T-helper 2 cell treated with Interferon-gamma antibody and Interleukin-4, amounts not matched to agents 5 μg/mL and 100 μg/mL, for 36 hours (primary cell): ENCODE measurements around the gene HSD17B7.
"Not testable (repeated sequence)": the region's sequence is repeated elsewhere in the genome, so short reads cannot be mapped to it uniquely, and the experiment has no call there.

Experiments used
- DNase-seq: peaks from one replicate; pipeline ENCODE4 v3.0.0; 2021; ENCODE audit warnings: low spot score
- H3K27ac Mint-ChIP-seq: one replicate; pipeline ENCODE4 v1.8.0; 2021; ENCODE audit warnings: mild to moderate bottlenecking, mixed read lengths
- H3K27me3 Mint-ChIP-seq: one replicate; pipeline ENCODE4 v1.8.0; 2021; ENCODE audit warnings: low read depth, mixed read lengths
- H3K36me3 Mint-ChIP-seq: one replicate; pipeline ENCODE4 v1.8.0; 2021; ENCODE audit warnings: low read depth, mixed read lengths
- H3K4me1 Mint-ChIP-seq: one replicate; pipeline ENCODE4 v1.8.0; 2021; ENCODE audit warnings: low read depth, mixed read lengths
- H3K4me3 Mint-ChIP-seq: one replicate; pipeline ENCODE4 v1.8.0; 2022; ENCODE audit warnings: mild to moderate bottlenecking, moderate library complexity, mixed read lengths
- H3K9me3 Mint-ChIP-seq: one replicate; pipeline ENCODE4 v1.8.0; 2021; ENCODE audit warnings: mixed read lengths

The HSD17B7 gene

GRCh38 chr1:162790303-162790984 lies at the start of gene HSD17B7:
TSS of gene HSD17B7 (plus strand) at chr1:162790702. CDS start at chr1:162790801, 99 bp downstream.
- H3K27me3 Mint-ChIP-seq, H3K4me1 Mint-ChIP-seq, H3K9me3 Mint-ChIP-seq, H3K36me3 Mint-ChIP-seq: not testable (repeated sequence)
- H3K4me3 Mint-ChIP-seq, result peak within 1 kb of the TSS; percentile 92
- H3K27ac Mint-ChIP-seq, result peak within 1 kb of the TSS; percentile 96
- DNase-seq, result peak; percentile 81

- H3K4me1 Mint-ChIP-seq, result no peaks in the 10 kb centered on the region
- H3K9me3 Mint-ChIP-seq, result no peaks in the 10 kb centered on the region
- H3K27me3 Mint-ChIP-seq, result no peaks in the 10 kb centered on the region
- H3K36me3 Mint-ChIP-seq, result no peaks in the 10 kb centered on the region
- no peak for DNase-seq
- H3K27ac Mint-ChIP-seq, result no peak overlapping the region
- no peak overlapping the region for H3K4me3 Mint-ChIP-seq
Measured at GRCh38 chr1:162740755-162741154, 49.7 kb upstream of the HSD17B7 start.

GRCh38 chr1:162741574-162741973 lies 48.9 kb upstream of the HSD17B7 start:
- Mint-ChIP-seq H3K4me1 (no peaks in the 10 kb centered on the region), H3K27me3 (no peaks in the 10 kb centered on the region), H3K27ac (no peak overlapping the region), H3K9me3 (no peaks in the 10 kb centered on the region), H3K36me3 (no peaks in the 10 kb centered on the region), H3K4me3 (no peak overlapping the region)
- DNase-seq, result no peak

- H3K9me3 Mint-ChIP-seq, H3K36me3 Mint-ChIP-seq, DNase-seq, H3K27ac Mint-ChIP-seq, H3K27me3 Mint-ChIP-seq, H3K4me1 Mint-ChIP-seq, H3K4me3 Mint-ChIP-seq: not testable (repeated sequence)
Measured at GRCh38 chr1:162746264-162746942, 44.1 kb upstream of the HSD17B7 start.

- no peak for DNase-seq
- no peaks in the 10 kb centered on the region for H3K36me3 Mint-ChIP-seq
- H3K4me3 Mint-ChIP-seq, result no peak overlapping the region
Measured at GRCh38 chr1:162753001-162753658, 37.4 kb upstream of the HSD17B7 start.

GRCh38 chr1:162753998-162754585 lies 36.4 kb upstream of the HSD17B7 start:
- no peaks in the 10 kb centered on the region for H3K4me1 Mint-ChIP-seq
- no peaks in the 10 kb centered on the region for H3K27me3 Mint-ChIP-seq
- no peak overlapping the region for H3K4me3 Mint-ChIP-seq
- H3K36me3 Mint-ChIP-seq, result no peaks in the 10 kb centered on the region
- no peak for DNase-seq
- no peak overlapping the region for H3K27ac Mint-ChIP-seq
- H3K9me3 Mint-ChIP-seq, result no peaks in the 10 kb centered on the region

More at GRCh38 chr1:162753001-162753658, 37.4 kb upstream of the HSD17B7 start:
- no peaks in the 10 kb centered on the region for H3K9me3 Mint-ChIP-seq
- H3K27me3 Mint-ChIP-seq, result no peaks in the 10 kb centered on the region
- H3K27ac Mint-ChIP-seq, result no peak overlapping the region
- H3K4me1 Mint-ChIP-seq, result no peaks in the 10 kb centered on the region

GRCh38 chr1:162755306-162755705 lies 35.2 kb upstream of the HSD17B7 start:
- Mint-ChIP-seq H3K36me3 (no peaks in the 10 kb centered on the region), H3K4me3 (no peak overlapping the region), H3K27ac (no peak overlapping the region), H3K27me3 (no peaks in the 10 kb centered on the region), H3K4me1 (no peaks in the 10 kb centered on the region), H3K9me3 (no peaks in the 10 kb centered on the region)
- DNase-seq, result no peak

- DNase-seq, result no peak
Measured at GRCh38 chr1:162756523-162756922, 34.0 kb upstream of the HSD17B7 start.

GRCh38 chr1:162757476-162757875 lies 33.0 kb upstream of the HSD17B7 start:
- Mint-ChIP-seq H3K9me3 (no peaks in the 10 kb centered on the region), H3K4me3 (no peak overlapping the region), H3K36me3 (no peaks in the 10 kb centered on the region), H3K4me1 (no peaks in the 10 kb centered on the region), H3K27ac (no peak overlapping the region), H3K27me3 (no peaks in the 10 kb centered on the region)
- DNase-seq, result no peak

More at GRCh38 chr1:162756523-162756922, 34.0 kb upstream of the HSD17B7 start:
- Mint-ChIP-seq H3K27ac (no peak overlapping the region), H3K4me1 (no peaks in the 10 kb centered on the region), H3K36me3 (no peaks in the 10 kb centered on the region), H3K9me3 (no peaks in the 10 kb centered on the region), H3K27me3 (no peaks in the 10 kb centered on the region), H3K4me3 (no peak overlapping the region)

- Mint-ChIP-seq H3K27ac (no peak overlapping the region), H3K9me3 (no peaks in the 10 kb centered on the region), H3K4me3 (no peak overlapping the region), H3K4me1 (no peaks in the 10 kb centered on the region), H3K36me3 (no peaks in the 10 kb centered on the region), H3K27me3 (peaks cover 14% of the 10 kb centered on the region)
- no peak for DNase-seq
Measured at GRCh38 chr1:162765788-162766187, 24.7 kb upstream of the HSD17B7 start.

GRCh38 chr1:162772571-162773154 lies 17.8 kb upstream of the HSD17B7 start:
- H3K4me1 Mint-ChIP-seq, result no peaks in the 10 kb centered on the region
- H3K4me3 Mint-ChIP-seq, result no peak overlapping the region
- DNase-seq, result no peak
- H3K36me3 Mint-ChIP-seq, result no peaks in the 10 kb centered on the region
- peaks cover 22% of the 10 kb centered on the region for H3K27me3 Mint-ChIP-seq
- no peak overlapping the region for H3K27ac Mint-ChIP-seq
- H3K9me3 Mint-ChIP-seq, result no peaks in the 10 kb centered on the region

GRCh38 chr1:162774007-162774406 lies 16.5 kb upstream of the HSD17B7 start:
- Mint-ChIP-seq H3K27me3 (peaks cover 25% of the 10 kb centered on the region), H3K27ac (no peak overlapping the region), H3K9me3 (no peaks in the 10 kb centered on the region), H3K4me3 (no peak overlapping the region), H3K36me3 (no peaks in the 10 kb centered on the region), H3K4me1 (no peaks in the 10 kb centered on the region)
- no peak for DNase-seq

- no peaks in the 10 kb centered on the region for H3K36me3 Mint-ChIP-seq
- H3K27ac Mint-ChIP-seq, result no peak overlapping the region
- no peak for DNase-seq
- H3K4me1 Mint-ChIP-seq, result no peaks in the 10 kb centered on the region
- H3K9me3 Mint-ChIP-seq, result no peaks in the 10 kb centered on the region
- H3K27me3 Mint-ChIP-seq, result peaks cover 47% of the 10 kb centered on the region
- no peak overlapping the region for H3K4me3 Mint-ChIP-seq
Measured at GRCh38 chr1:162779043-162779442, 11.5 kb upstream of the HSD17B7 start.

GRCh38 chr1:162782671-162783070 lies 7.8 kb upstream of the HSD17B7 start:
- H3K4me3 Mint-ChIP-seq, result no peak overlapping the region
- H3K27me3 Mint-ChIP-seq, result peaks cover 49% of the 10 kb centered on the region
- no peaks in the 10 kb centered on the region for H3K4me1 Mint-ChIP-seq
- no peaks in the 10 kb centered on the region for H3K9me3 Mint-ChIP-seq
- no peaks in the 10 kb centered on the region for H3K36me3 Mint-ChIP-seq
- no peak for DNase-seq
- H3K27ac Mint-ChIP-seq, result no peak overlapping the region
